Parathyroid adenoma (tissue), 2 donors: ENCODE measurements around the gene NTPCR.
"Not testable (repeated sequence)": the region's sequence is repeated elsewhere in the genome, so short reads cannot be mapped to it uniquely, and the experiment has no call there.

Experiments used
- H2AFZ ChIP-seq: fragments of 300-600 bp; sonication (generic); one replicate; pipeline ENCODE4 v1.7.0; 2017; ENCODE audit warnings: antibody characterized with exemption, mild to moderate bottlenecking
- H3K27ac ChIP-seq: fragments of 300-600 bp; sonication (generic); one replicate; pipeline ENCODE4 v1.7.0; 2017
- H3K27me3 ChIP-seq: fragments of 300-600 bp; sonication (generic); one replicate; pipeline ENCODE4 v1.7.0; 2017; ENCODE audit warnings: low read length; ENCODE audit not compliant: control insufficient read depth, insufficient read depth
- H3K36me3 ChIP-seq: fragments of 300-600 bp; sonication (generic); one replicate; pipeline ENCODE4 v1.7.0; 2017; ENCODE audit warnings: low read length; ENCODE audit not compliant: control insufficient read depth, insufficient read depth
- H3K4me1 ChIP-seq: fragments of 300-600 bp; sonication (generic); one replicate; pipeline ENCODE4 v1.7.0; 2017; ENCODE audit warnings: control low read depth
- H3K4me2 ChIP-seq: fragments of 300-600 bp; sonication (generic); one replicate; pipeline ENCODE4 v1.7.0; 2017; ENCODE audit warnings: low read length
- H3K4me3 ChIP-seq: fragments of 300-600 bp; sonication (generic); one replicate; pipeline ENCODE4 v1.7.0; 2017; ENCODE audit warnings: low read depth, low read length
- H3K79me2 ChIP-seq: fragments of 300-600 bp; sonication (generic); one replicate; pipeline ENCODE4 v1.7.0; 2017; ENCODE audit warnings: control low read depth
- H3K9ac ChIP-seq: fragments of 300-600 bp; sonication (generic); one replicate; pipeline ENCODE4 v1.7.0; 2017; ENCODE audit warnings: mild to moderate bottlenecking
- H3K9me3 ChIP-seq: fragments of 300-600 bp; sonication (generic); one replicate; pipeline ENCODE4 v1.7.0; 2017; ENCODE audit warnings: low read length; ENCODE audit not compliant: control insufficient read depth
- CTCF ChIP-seq: fragments of 300-600 bp; sonication (generic); IDR thresholded peaks from one replicate; pipeline ENCODE4 v1.7.0; 2017; ENCODE audit warnings: antibody characterized with exemption, mild to moderate bottlenecking
- donor health status: primary hyperparathyroidism.

Gene NTPCR

GRCh38 chr1:232999956-233000625, 49.7 kb downstream of the NTPCR start:
- Histone ChIP-seq H3K36me3 (no peaks in the 10 kb centered on the region), H3K9me3 (no peaks in the 10 kb centered on the region), H3K4me1 (no peaks in the 10 kb centered on the region), H3K27me3 (no peaks in the 10 kb centered on the region), H3K79me2 (no peaks in the 10 kb centered on the region), H3K4me2 (no peak overlapping the region), H3K27ac (no peak overlapping the region), H3K9ac (no peak overlapping the region), H2AFZ (no peak overlapping the region), H3K4me3 (no peak overlapping the region)
- no peak for TF ChIP-seq CTCF

DNA sequence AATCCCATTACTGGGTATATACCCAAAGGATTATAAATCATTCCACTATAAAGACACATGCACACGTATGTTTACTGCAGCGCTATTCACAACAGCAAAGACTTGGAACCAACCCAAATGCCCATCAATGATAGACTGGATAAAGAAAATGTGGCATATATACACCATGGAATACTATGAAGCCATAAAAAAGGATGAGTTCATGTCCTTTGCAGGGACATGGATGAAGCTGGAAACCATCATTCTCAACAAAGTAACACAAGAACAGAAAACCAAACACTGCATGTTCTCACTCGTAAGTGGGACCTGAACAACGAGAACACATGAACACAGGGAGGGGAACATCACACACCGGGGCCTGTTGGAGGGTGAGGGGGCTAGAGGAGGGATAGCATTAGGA, 53.2 kb downstream of the NTPCR start:
- H3K36me3 ChIP-seq, H3K4me2 ChIP-seq, H3K4me3 ChIP-seq, H3K27ac ChIP-seq, H3K4me1 ChIP-seq, H3K9ac ChIP-seq, H3K27me3 ChIP-seq, H2AFZ ChIP-seq, H3K79me2 ChIP-seq, H3K9me3 ChIP-seq: not testable (repeated sequence)

DNA sequence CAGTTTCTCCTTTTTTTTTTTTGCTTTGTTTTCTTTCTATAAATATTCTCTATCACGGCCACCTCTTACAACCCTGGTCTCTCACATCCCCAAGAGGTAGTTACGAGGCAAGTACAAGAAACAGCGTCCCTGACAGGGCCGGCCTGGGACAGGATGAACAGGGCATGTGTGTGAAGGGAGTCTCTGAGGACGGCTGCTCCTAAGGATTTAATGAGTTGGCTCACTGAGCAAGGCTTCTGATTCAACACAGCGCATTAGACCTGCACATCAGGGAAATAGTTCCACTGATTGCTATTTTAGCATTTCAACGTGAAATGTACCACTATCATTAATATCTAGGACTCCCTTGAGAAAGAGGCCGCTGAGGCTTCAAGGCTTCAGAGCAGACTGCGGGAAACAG, 54.0 kb downstream of the NTPCR start:
- Histone ChIP-seq H2AFZ (no peak overlapping the region), H3K9me3 (no peaks in the 10 kb centered on the region), H3K9ac (no peak overlapping the region), H3K27ac (no peak overlapping the region), H3K4me3 (no peak overlapping the region), H3K4me1 (no peaks in the 10 kb centered on the region), H3K36me3 (no peaks in the 10 kb centered on the region), H3K27me3 (no peaks in the 10 kb centered on the region), H3K4me2 (no peak overlapping the region), H3K79me2 (no peaks in the 10 kb centered on the region)
- no peak for TF ChIP-seq CTCF

- TF ChIP-seq CTCF = no peak
- Histone ChIP-seq H3K27me3 (no peaks in the 10 kb centered on the region), H3K9ac (no peak overlapping the region), H3K4me1 (no peaks in the 10 kb centered on the region), H3K27ac (no peak overlapping the region), H3K4me2 (no peak overlapping the region), H3K9me3 (no peaks in the 10 kb centered on the region), H2AFZ (no peak overlapping the region), H3K4me3 (no peak overlapping the region), H3K36me3 (no peaks in the 10 kb centered on the region), H3K79me2 (no peaks in the 10 kb centered on the region)
Observed at GRCh38 chr1:233005156-233005555, 54.7 kb downstream of the NTPCR start.

GRCh38 chr1:233005703-233006102, 55.3 kb downstream of the NTPCR start:
- Histone ChIP-seq H3K4me3 (no peak overlapping the region), H3K4me2 (no peak overlapping the region), H3K4me1 (no peaks in the 10 kb centered on the region), H3K9ac (no peak overlapping the region), H3K36me3 (no peaks in the 10 kb centered on the region), H3K9me3 (no peaks in the 10 kb centered on the region), H3K27me3 (no peaks in the 10 kb centered on the region), H2AFZ (no peak overlapping the region), H3K27ac (no peak overlapping the region), H3K79me2 (no peaks in the 10 kb centered on the region)
- no peak for TF ChIP-seq CTCF
